GM18507 (cell line): ENCODE data around the gene TSHR.
"Not testable (repeated sequence)": the region's sequence is repeated elsewhere in the genome, so short reads cannot be mapped to it uniquely, and the experiment has no call there.

Experiments
- DNase-seq: peaks from one replicate; pipeline ENCODE4 v3.0.0; 2011; ENCODE audit warnings: low read depth; ENCODE audit not compliant: insufficient read length; ENCODE audit errors: extremely low spot score
- FAIRE-seq: peaks from 2 replicates; lab custom pipeline; 2011; peaks lifted over from hg19 to GRCh38; lab: Jason Lieb, UNC

The TSHR gene

GRCh38 chr14:81055971-81056370 is 100.5 kb downstream of the TSHR start:
- no peak for DNase-seq
- no peak for FAIRE-seq

- no peak for FAIRE-seq
- DNase-seq = no peak
Observed at GRCh38 chr14:81062380-81062779, 107.0 kb downstream of the TSHR start.

- no peak for FAIRE-seq
- DNase-seq = no peak
Observed at GRCh38 chr14:81062816-81063215, 107.4 kb downstream of the TSHR start.

GRCh38 chr14:81066672-81067071 is 111.3 kb downstream of the TSHR start:
- FAIRE-seq (no peak), DNase-seq (no peak)

GRCh38 chr14:81067156-81067555 is 111.7 kb downstream of the TSHR start:
- no peak for DNase-seq

GRCh38 chr14:81068176-81068782 is 112.9 kb downstream of the TSHR start:
- DNase-seq (no peak), FAIRE-seq (no peak)

More at GRCh38 chr14:81067156-81067555, 111.7 kb downstream of the TSHR start:
- no peak for FAIRE-seq

GRCh38 chr14:81070511-81070910 is 115.1 kb downstream of the TSHR start:
- FAIRE-seq = no peak

GRCh38 chr14:81085596-81085995 is 130.2 kb downstream of the TSHR start:
- DNase-seq (no peak), FAIRE-seq (no peak)

More at GRCh38 chr14:81070511-81070910, 115.1 kb downstream of the TSHR start:
- no peak for DNase-seq

GRCh38 chr14:81087230-81087629 is 131.8 kb downstream of the TSHR start:
- no peak for DNase-seq
- no peak for FAIRE-seq

GRCh38 chr14:81091139-81091538 is 135.7 kb downstream of the TSHR start:
- FAIRE-seq = no peak
- no peak for DNase-seq

- DNase-seq (no peak), FAIRE-seq (no peak)
Observed at GRCh38 chr14:81091660-81092059, 136.2 kb downstream of the TSHR start.

GRCh38 chr14:81093651-81094050 is 138.2 kb downstream of the TSHR start:
- DNase-seq = no peak
- no peak for FAIRE-seq

- FAIRE-seq (no peak), DNase-seq (no peak)
Observed at GRCh38 chr14:81095539-81095938, 140.1 kb downstream of the TSHR start.

GRCh38 chr14:81096656-81097055 is 141.2 kb downstream of the TSHR start:
- FAIRE-seq = no peak
- no peak for DNase-seq

GRCh38 chr14:81102217-81102616 is 146.8 kb downstream of the TSHR start:
- DNase-seq (no peak), FAIRE-seq (no peak)

- no peak for FAIRE-seq
- no peak for DNase-seq
Observed at GRCh38 chr14:81103443-81103842, 148.0 kb downstream of the TSHR start.

GRCh38 chr14:81105378-81105777 is 150.0 kb downstream of the TSHR start:
- no peak for FAIRE-seq

GRCh38 chr14:81105961-81106360 is 150.5 kb downstream of the TSHR start:
- no peak for FAIRE-seq
- no peak for DNase-seq

More at GRCh38 chr14:81105378-81105777, 150.0 kb downstream of the TSHR start:
- no peak for DNase-seq

- DNase-seq (no peak), FAIRE-seq (no peak)
Observed at GRCh38 chr14:81110186-81110585, 154.8 kb downstream of the TSHR start.

GRCh38 chr14:81113176-81113575 is 157.8 kb downstream of the TSHR start:
- FAIRE-seq (no peak), DNase-seq (no peak)

- DNase-seq, FAIRE-seq: not testable (repeated sequence)
Observed at GRCh38 chr14:81113945-81114820, 158.8 kb downstream of the TSHR start.
